ENCODE results near the gene SEC14L5. TPM values are rescaled to one million over a fixed set of nuclear protein-coding genes. Genes with fewer than 3 reads are reported as not detected.

Gene SEC14L5
- total and polyA plus RNA-seq, 2 experiments from 2014 or later, result 2.6 to 5.9 TPM

DNA sequence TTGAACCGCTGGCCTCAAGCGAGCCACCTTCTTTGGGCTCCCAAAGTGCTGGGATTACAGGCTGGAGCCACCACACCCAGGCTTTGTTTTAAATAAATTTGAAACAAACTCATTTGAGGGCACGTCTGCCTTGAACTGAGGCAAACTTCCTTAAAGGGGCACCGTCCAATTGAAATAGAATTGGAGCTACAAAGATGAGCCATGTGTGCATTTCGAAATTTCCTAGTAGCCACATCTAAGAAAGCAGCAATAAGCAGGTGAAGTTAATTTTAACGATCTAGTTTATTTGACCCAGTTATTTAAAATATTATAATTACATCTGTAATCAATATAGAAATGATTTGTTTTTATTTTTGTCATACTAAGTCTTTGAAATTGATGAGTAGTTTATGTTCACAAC, 108.4 kb downstream of the SEC14L5 start:
- Histone ChIP-seq H3K27ac (ENCODE audit: low read depth) (no peak overlapping the region), H4K20me1 (replicated peaks; ENCODE audit: insufficient read depth) (no peaks in the 10 kb centered on the region), H3K27me3 (ENCODE audit: insufficient read depth) (no peaks in the 10 kb centered on the region), H3K4me2 (no peak overlapping the region), H3K4me1 (ENCODE audit: insufficient read depth) (no peaks in the 10 kb centered on the region; the same call in 1 of the 2 replicates), H3K4me3 (no peak overlapping the region), H2AFZ (no peak overlapping the region), H3K36me3 (ENCODE audit: insufficient read depth) (no peaks in the 10 kb centered on the region), H3F3A (replicated peaks; ENCODE audit: low read depth) (no peaks in the 10 kb centered on the region; the same call in 1 of the 2 replicates), H3K79me2 (replicated peaks; ENCODE audit: insufficient read depth) (no peaks in the 10 kb centered on the region), H3K9me2 (ENCODE audit: insufficient read depth) (no peaks in the 10 kb centered on the region)
- peaks cover 13% of the 10 kb centered on the region for H3K27me3 Mint-ChIP-seq (ENCODE audit: insufficient read depth, low read depth, poor library complexity)
- H3K9me3 Mint-ChIP-seq, result no peaks in the 10 kb centered on the region
- H3K4me1 Mint-ChIP-seq, result peaks cover 12% of the 10 kb centered on the region
- no peak for DNase-seq (ENCODE audit: low spot score)
- TF ChIP-seq POLR2AphosphoS5 (IDR thresholded peaks at IDR 0.05; ENCODE audit: low read depth) (no peak), JUNB (IDR thresholded peaks at IDR 0.05; ENCODE audit: unreplicated experiment) (no peak), ZNF331 (CRISPR knock-in tag; IDR thresholded peaks at IDR 0.05; ENCODE audit: low read depth) (no peak), ZNF114 (CRISPR knock-in tag; IDR thresholded peaks at IDR 0.05) (no peak), CREB1 (CRISPR knock-in tag; IDR thresholded peaks at IDR 0.05; ENCODE audit: low read depth) (no peak), EZH2 (IDR thresholded peaks at IDR 0.05; ENCODE audit: low read depth, unreplicated experiment) (no peak)
- TF ChIP-seq, protein P1, sequence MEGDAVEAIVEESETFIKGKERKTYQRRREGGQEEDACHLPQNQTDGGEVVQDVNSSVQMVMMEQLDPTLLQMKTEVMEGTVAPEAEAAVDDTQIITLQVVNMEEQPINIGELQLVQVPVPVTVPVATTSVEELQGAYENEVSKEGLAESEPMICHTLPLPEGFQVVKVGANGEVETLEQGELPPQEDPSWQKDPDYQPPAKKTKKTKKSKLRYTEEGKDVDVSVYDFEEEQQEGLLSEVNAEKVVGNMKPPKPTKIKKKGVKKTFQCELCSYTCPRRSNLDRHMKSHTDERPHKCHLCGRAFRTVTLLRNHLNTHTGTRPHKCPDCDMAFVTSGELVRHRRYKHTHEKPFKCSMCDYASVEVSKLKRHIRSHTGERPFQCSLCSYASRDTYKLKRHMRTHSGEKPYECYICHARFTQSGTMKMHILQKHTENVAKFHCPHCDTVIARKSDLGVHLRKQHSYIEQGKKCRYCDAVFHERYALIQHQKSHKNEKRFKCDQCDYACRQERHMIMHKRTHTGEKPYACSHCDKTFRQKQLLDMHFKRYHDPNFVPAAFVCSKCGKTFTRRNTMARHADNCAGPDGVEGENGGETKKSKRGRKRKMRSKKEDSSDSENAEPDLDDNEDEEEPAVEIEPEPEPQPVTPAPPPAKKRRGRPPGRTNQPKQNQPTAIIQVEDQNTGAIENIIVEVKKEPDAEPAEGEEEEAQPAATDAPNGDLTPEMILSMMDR (conservative IDR thresholded peaks at IDR 0.05; ENCODE audit: low read depth in 2 of 2), result no peak
- TF ChIP-seq, protein P2, sequence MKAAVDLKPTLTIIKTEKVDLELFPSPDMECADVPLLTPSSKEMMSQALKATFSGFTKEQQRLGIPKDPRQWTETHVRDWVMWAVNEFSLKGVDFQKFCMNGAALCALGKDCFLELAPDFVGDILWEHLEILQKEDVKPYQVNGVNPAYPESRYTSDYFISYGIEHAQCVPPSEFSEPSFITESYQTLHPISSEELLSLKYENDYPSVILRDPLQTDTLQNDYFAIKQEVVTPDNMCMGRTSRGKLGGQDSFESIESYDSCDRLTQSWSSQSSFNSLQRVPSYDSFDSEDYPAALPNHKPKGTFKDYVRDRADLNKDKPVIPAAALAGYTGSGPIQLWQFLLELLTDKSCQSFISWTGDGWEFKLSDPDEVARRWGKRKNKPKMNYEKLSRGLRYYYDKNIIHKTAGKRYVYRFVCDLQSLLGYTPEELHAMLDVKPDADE (IDR thresholded peaks at IDR 0.05), result no peak
- TF ChIP-seq, protein P3, sequence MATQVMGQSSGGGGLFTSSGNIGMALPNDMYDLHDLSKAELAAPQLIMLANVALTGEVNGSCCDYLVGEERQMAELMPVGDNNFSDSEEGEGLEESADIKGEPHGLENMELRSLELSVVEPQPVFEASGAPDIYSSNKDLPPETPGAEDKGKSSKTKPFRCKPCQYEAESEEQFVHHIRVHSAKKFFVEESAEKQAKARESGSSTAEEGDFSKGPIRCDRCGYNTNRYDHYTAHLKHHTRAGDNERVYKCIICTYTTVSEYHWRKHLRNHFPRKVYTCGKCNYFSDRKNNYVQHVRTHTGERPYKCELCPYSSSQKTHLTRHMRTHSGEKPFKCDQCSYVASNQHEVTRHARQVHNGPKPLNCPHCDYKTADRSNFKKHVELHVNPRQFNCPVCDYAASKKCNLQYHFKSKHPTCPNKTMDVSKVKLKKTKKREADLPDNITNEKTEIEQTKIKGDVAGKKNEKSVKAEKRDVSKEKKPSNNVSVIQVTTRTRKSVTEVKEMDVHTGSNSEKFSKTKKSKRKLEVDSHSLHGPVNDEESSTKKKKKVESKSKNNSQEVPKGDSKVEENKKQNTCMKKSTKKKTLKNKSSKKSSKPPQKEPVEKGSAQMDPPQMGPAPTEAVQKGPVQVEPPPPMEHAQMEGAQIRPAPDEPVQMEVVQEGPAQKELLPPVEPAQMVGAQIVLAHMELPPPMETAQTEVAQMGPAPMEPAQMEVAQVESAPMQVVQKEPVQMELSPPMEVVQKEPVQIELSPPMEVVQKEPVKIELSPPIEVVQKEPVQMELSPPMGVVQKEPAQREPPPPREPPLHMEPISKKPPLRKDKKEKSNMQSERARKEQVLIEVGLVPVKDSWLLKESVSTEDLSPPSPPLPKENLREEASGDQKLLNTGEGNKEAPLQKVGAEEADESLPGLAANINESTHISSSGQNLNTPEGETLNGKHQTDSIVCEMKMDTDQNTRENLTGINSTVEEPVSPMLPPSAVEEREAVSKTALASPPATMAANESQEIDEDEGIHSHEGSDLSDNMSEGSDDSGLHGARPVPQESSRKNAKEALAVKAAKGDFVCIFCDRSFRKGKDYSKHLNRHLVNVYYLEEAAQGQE (IDR thresholded peaks at IDR 0.05; ENCODE audit: unreplicated experiment), result no peak
- ATAC-seq, result no peak
- H3K36me3 Mint-ChIP-seq (ENCODE audit: low read depth), result no peaks in the 10 kb centered on the region
- H3K4me3 Mint-ChIP-seq, result no peak overlapping the region
- no peak overlapping the region for H3K27ac Mint-ChIP-seq

Other genes starting within 250 kb of the SEC14L5 start
- 19.1 and 24.9 TPM in 2 replicates for gene ANKS3, start 224.1 kb upstream of the SEC14L5 start, total RNA-seq (2014; rRNA removed; shearing (Covaris generic))
- gene ANKS3, start 224.1 kb upstream of the SEC14L5 start, polyA plus RNA-seq (2016; fragmentation: Nextera tagmentation; extraction: Ambion mirVana), result 17.9 and 22.5 TPM in 2 replicates
- gene DNAAF8, start 223.8 kb upstream of the SEC14L5 start, total RNA-seq (2014; rRNA removed; shearing (Covaris generic)), result 1.3 TPM in 1 of 2 replicates, not detected in the other
- 0.34 TPM in 1 of 2 replicates, not detected in the other for gene DNAAF8, start 223.8 kb upstream of the SEC14L5 start, polyA plus RNA-seq (2016; fragmentation: Nextera tagmentation; extraction: Ambion mirVana)
- gene ZNF500, start 191.2 kb upstream of the SEC14L5 start, total RNA-seq (2014; rRNA removed; shearing (Covaris generic)), result 12.1 and 15.3 TPM in 2 replicates
- 5.3 and 5.8 TPM in 2 replicates for gene ZNF500, start 191.2 kb upstream of the SEC14L5 start, polyA plus RNA-seq (2016; fragmentation: Nextera tagmentation; extraction: Ambion mirVana)
- gene SEPTIN12, start 170.0 kb upstream of the SEC14L5 start, total RNA-seq (2014; rRNA removed; shearing (Covaris generic)), result not detected in 2 replicates
- gene SEPTIN12, start 170.0 kb upstream of the SEC14L5 start, polyA plus RNA-seq (2016; fragmentation: Nextera tagmentation; extraction: Ambion mirVana), result not detected in 2 replicates
- gene SMIM22, start 163.0 kb upstream of the SEC14L5 start, total RNA-seq (2014; rRNA removed; shearing (Covaris generic)), result not detected in 2 replicates
- gene SMIM22, start 163.0 kb upstream of the SEC14L5 start, polyA plus RNA-seq (2016; fragmentation: Nextera tagmentation; extraction: Ambion mirVana), result 1.3 and 1.4 TPM in 2 replicates
- gene ROGDI, start 155.7 kb upstream of the SEC14L5 start, total RNA-seq (2014; rRNA removed; shearing (Covaris generic)), result 23.3 and 38.8 TPM in 2 replicates
- 30.3 and 31.9 TPM in 2 replicates for gene ROGDI, start 155.7 kb upstream of the SEC14L5 start, polyA plus RNA-seq (2016; fragmentation: Nextera tagmentation; extraction: Ambion mirVana)
- gene GLYR1, start 111.0 kb upstream of the SEC14L5 start, total RNA-seq (2014; rRNA removed; shearing (Covaris generic)), result 90.5 and 105 TPM in 2 replicates
- gene GLYR1, start 111.0 kb upstream of the SEC14L5 start, polyA plus RNA-seq (2016; fragmentation: Nextera tagmentation; extraction: Ambion mirVana), result 55.1 and 59.9 TPM in 2 replicates
- 39.9 and 46.8 TPM in 2 replicates for gene UBN1, start 110.8 kb upstream of the SEC14L5 start, total RNA-seq (2014; rRNA removed; shearing (Covaris generic))
- gene UBN1, start 110.8 kb upstream of the SEC14L5 start, polyA plus RNA-seq (2016; fragmentation: Nextera tagmentation; extraction: Ambion mirVana), result 18.3 and 18.7 TPM in 2 replicates
- gene PPL, start 21.2 kb upstream of the SEC14L5 start, total RNA-seq (2014; rRNA removed; shearing (Covaris generic)), result 26.1 and 31.7 TPM in 2 replicates
- gene PPL, start 21.2 kb upstream of the SEC14L5 start, polyA plus RNA-seq (2016; fragmentation: Nextera tagmentation; extraction: Ambion mirVana), result 9.4 and 10.6 TPM in 2 replicates
- gene NAGPA, start 75.6 kb downstream of the SEC14L5 start, total RNA-seq (2014; rRNA removed; shearing (Covaris generic)), result 13.1 and 20.7 TPM in 2 replicates
- 6.3 and 7.5 TPM in 2 replicates for gene NAGPA, start 75.6 kb downstream of the SEC14L5 start, polyA plus RNA-seq (2016; fragmentation: Nextera tagmentation; extraction: Ambion mirVana)
- 2.8 and 4.2 TPM in 2 replicates for gene C16orf89, start 107.6 kb downstream of the SEC14L5 start, total RNA-seq (2014; rRNA removed; shearing (Covaris generic))
- gene C16orf89, start 107.6 kb downstream of the SEC14L5 start, polyA plus RNA-seq (2016; fragmentation: Nextera tagmentation; extraction: Ambion mirVana), result 4.4 and 6.5 TPM in 2 replicates
- 30.0 and 36.4 TPM in 2 replicates for gene ALG1, start 113.5 kb downstream of the SEC14L5 start, total RNA-seq (2014; rRNA removed; shearing (Covaris generic))
- 19.2 and 20.2 TPM in 2 replicates for gene ALG1, start 113.5 kb downstream of the SEC14L5 start, polyA plus RNA-seq (2016; fragmentation: Nextera tagmentation; extraction: Ambion mirVana)
- 28.7 and 37.1 TPM in 2 replicates for gene EEF2KMT, start 139.5 kb downstream of the SEC14L5 start, total RNA-seq (2014; rRNA removed; shearing (Covaris generic))
- 19.7 and 24.0 TPM in 2 replicates for gene EEF2KMT, start 139.5 kb downstream of the SEC14L5 start, polyA plus RNA-seq (2016; fragmentation: Nextera tagmentation; extraction: Ambion mirVana)